Natural killer cell (primary cell): ENCODE data around the gene CLIP2. TPM values are rescaled to one million over a fixed set of nuclear protein-coding genes. Genes with fewer than 3 reads are reported as not detected.
"Not testable (repeated sequence)": the region's sequence is repeated elsewhere in the genome, so short reads cannot be mapped to it uniquely, and the experiment has no call there.

Experiments used
- ATAC-seq, 3 donors: fragments of 150-1000 bp in 2 of 3; fragments of 200-7000 bp in 1 of 3; cut with Tn5 transposase; 1 replicate in 1 of 3; 2 replicates in 2 of 3; pipeline ENCODE4 v1.10.0; 2021; ENCODE audit warnings: mild to moderate bottlenecking in 2 of 3, moderate library complexity in 2 of 3
- DNase-seq, 2 donors: peaks; one replicate each; pipeline versions ENCODE4 v3.0.0 to v3.0.0-alpha.2; 2013 to 2021; ENCODE audit warnings: mixed read lengths in 1 of 2
- H3K27ac ChIP-seq: one replicate; pipeline ENCODE4 v1.5.1; 2013; ENCODE audit warnings: mild to moderate bottlenecking, low read length
- H3K27me3 ChIP-seq: one replicate; pipeline ENCODE4 v1.6.1; 2013; ENCODE audit warnings: low read length; ENCODE audit not compliant: control insufficient read depth, insufficient read depth
- H3K36me3 ChIP-seq: one replicate; pipeline ENCODE4 v1.6.1; 2013; ENCODE audit warnings: low read length; ENCODE audit not compliant: control insufficient read depth, insufficient read depth
- H3K4me1 ChIP-seq: one replicate; pipeline ENCODE4 v1.6.1; 2013; ENCODE audit warnings: low read length; ENCODE audit not compliant: control insufficient read depth, insufficient read depth
- H3K4me3 ChIP-seq: one replicate; pipeline ENCODE4 v1.5.1; 2013; ENCODE audit warnings: low read length
- H3K9me3 ChIP-seq: one replicate; pipeline ENCODE4 v1.6.1; 2013; ENCODE audit warnings: low read length; ENCODE audit not compliant: control insufficient read depth, insufficient read depth
- H3K27ac Mint-ChIP-seq, 2 donors: one replicate each; pipeline ENCODE4 v1.8.0; 2022; ENCODE audit warnings: mild to moderate bottlenecking in 2 of 2, mixed read lengths in 2 of 2, moderate library complexity in 1 of 2
- H3K27me3 Mint-ChIP-seq, 2 donors: one replicate each; pipeline ENCODE4 v1.8.0; 2022; ENCODE audit warnings: low read depth in 2 of 2, mixed read lengths in 2 of 2
- H3K36me3 Mint-ChIP-seq: one replicate; pipeline ENCODE4 v1.8.0; 2022; ENCODE audit warnings: mixed read lengths
- H3K4me1 Mint-ChIP-seq, 2 donors: one replicate each; pipeline ENCODE4 v1.8.0; 2022; ENCODE audit warnings: mixed read lengths in 2 of 2
- H3K4me3 Mint-ChIP-seq: one replicate; pipeline ENCODE4 v1.8.0; 2022; ENCODE audit warnings: mild to moderate bottlenecking, moderate library complexity, mixed read lengths
- H3K9me3 Mint-ChIP-seq, 2 donors: one replicate each; pipeline ENCODE4 v1.8.0; 2022; ENCODE audit warnings: mixed read lengths in 2 of 2
- CTCF ChIP-seq: fragments of 200-600 bp; IDR thresholded peaks from one replicate; pipeline ENCODE4 v1.8.0; 2022; ENCODE audit warnings: antibody characterized with exemption
- WGBS: methylation state at CpG from one replicate; pipeline ENCODE4 v1.1.7; 2013; ENCODE audit warnings: missing lambda C conversion rate; ENCODE audit not compliant: insufficient coverage; 5-methylcytosine and 5-hydroxymethylcytosine counted together
- intact Hi-C: fragments of 100-400 bp; cut with micrococcal nuclease; formaldehyde crosslinking; loops from one replicate; pipeline ENCODE4 v1.14.2; 2022
- total RNA-seq, 4 donors: library from RNA; stranded (reverse); fragments of 120-200 nt in 1 of 4; gene quantifications; one replicate each; pipeline versions ENCODE4 v1.2.3 to v1.2.4, GENCODE V29; 2013 to 2022

Gene CLIP2
- total RNA-seq, 3 donors from 2014 or later (not counting 1 experiment from before 2014, with no cell fraction given) = 8.5 to 14.7 (median 10.5) TPM

GRCh38 chr7:74412603-74413002 lies 123.4 kb downstream of the CLIP2 start:
- Histone ChIP-seq H3K36me3 (no peaks in the 10 kb centered on the region), H3K4me1 (no peaks in the 10 kb centered on the region), H3K4me3 (no peak overlapping the region), H3K27ac (no peak overlapping the region), H3K9me3 (no peaks in the 10 kb centered on the region), H3K27me3 (no peaks in the 10 kb centered on the region)
- intact Hi-C loops = loop anchor here (10.0 kb wide), 1 partner anchor 662 kb away; the partner anchor contains the start of gene RCC1L
- H3K36me3 Mint-ChIP-seq = no peaks in the 10 kb centered on the region
- TF ChIP-seq CTCF = no peak
- WGBS = 90% methylated on average over 3 of the region's 3 CpGs
- H3K27ac Mint-ChIP-seq = no peak overlapping the region
- H3K9me3 Mint-ChIP-seq = no peaks in the 10 kb centered on the region
- no peak overlapping the region for H3K4me3 Mint-ChIP-seq
- peaks cover 0 to 2% of the 10 kb centered on the region in 2 donors for H3K4me1 Mint-ChIP-seq
- no peaks in the 10 kb centered on the region for H3K27me3 Mint-ChIP-seq
- no peak for DNase-seq
- ATAC-seq = no peak

GRCh38 chr7:74414595-74415333 lies 125.6 kb downstream of the CLIP2 start:
- not testable (repeated sequence) for H3K4me1 Mint-ChIP-seq, H3K9me3 ChIP-seq, H3K4me1 ChIP-seq, H3K36me3 ChIP-seq, H3K27me3 Mint-ChIP-seq, H3K36me3 Mint-ChIP-seq, H3K27ac Mint-ChIP-seq, H3K4me3 Mint-ChIP-seq, H3K27ac ChIP-seq, ATAC-seq, H3K9me3 Mint-ChIP-seq, DNase-seq, H3K27me3 ChIP-seq, H3K4me3 ChIP-seq
- intact Hi-C loops = loop anchor here (10.0 kb wide), 1 partner anchor 660 kb away; the partner anchor contains the start of gene RCC1L
- 97% methylated on average over 4 of the region's 7 CpGs for WGBS

- H3K27ac ChIP-seq = no peak overlapping the region
- 36% methylated on average over 15 of the region's 16 CpGs for WGBS
- TF ChIP-seq CTCF = peak; percentile 97
- no peak overlapping the region for H3K4me3 ChIP-seq
- H3K4me3 Mint-ChIP-seq = no peak overlapping the region
- no peaks in the 10 kb centered on the region for H3K27me3 ChIP-seq
- ATAC-seq (peak; percentile 69 to 88 (median 80)), DNase-seq (peak; percentile 47 to 76)
- no peaks in the 10 kb centered on the region for H3K36me3 ChIP-seq
- H3K9me3 Mint-ChIP-seq = no peaks in the 10 kb centered on the region
- no peaks in the 10 kb centered on the region for H3K9me3 ChIP-seq
- intact Hi-C loops = loop anchor here (10.0 kb wide), 1 partner anchor 657 kb away; the partner anchor contains the start of gene RCC1L
- H3K27ac Mint-ChIP-seq = no peak overlapping the region
- peaks cover 3 to 7% of the 10 kb centered on the region in 2 donors for H3K27me3 Mint-ChIP-seq
- H3K36me3 Mint-ChIP-seq = no peaks in the 10 kb centered on the region
- no peaks in the 10 kb centered on the region for H3K4me1 ChIP-seq
- H3K4me1 Mint-ChIP-seq = peaks cover 0 to 10% of the 10 kb centered on the region in 2 donors
Measured at GRCh38 chr7:74417419-74417971, 128.3 kb downstream of the CLIP2 start.

- H3K27ac Mint-ChIP-seq = no peak overlapping the region
- no peak for DNase-seq
- H3K27me3 ChIP-seq = no peaks in the 10 kb centered on the region
Measured at GRCh38 chr7:74418076-74418475, 128.9 kb downstream of the CLIP2 start.

More at GRCh38 chr7:74418076-74418475, 128.9 kb downstream of the CLIP2 start:
- Mint-ChIP-seq H3K27me3 (peaks cover 3 to 7% of the 10 kb centered on the region in 2 donors), H3K4me3 (no peak overlapping the region), H3K36me3 (no peaks in the 10 kb centered on the region), H3K9me3 (no peaks in the 10 kb centered on the region), H3K4me1 (peaks cover 0 to 10% of the 10 kb centered on the region in 2 donors)
- no peak overlapping the region for H3K4me3 ChIP-seq
- no peaks in the 10 kb centered on the region for H3K9me3 ChIP-seq
- ATAC-seq = no peak
- no peak overlapping the region for H3K27ac ChIP-seq
- no peaks in the 10 kb centered on the region for H3K36me3 ChIP-seq
- intact Hi-C loops = loop anchor here (10.0 kb wide), 1 partner anchor 657 kb away; the partner anchor contains the start of gene RCC1L
- H3K4me1 ChIP-seq = no peaks in the 10 kb centered on the region
- WGBS = 80% methylated on average over 8 of the region's 8 CpGs
- TF ChIP-seq CTCF = no peak
